ENCODE data around the gene GRIP1.
A peak's percentile ranks its signal among the peaks of the same experiment; 100 is the strongest.

GRIP1 gene

GRCh38 chr12:66482351-66483203, 196.3 kb downstream of the GRIP1 start:
- DNase-seq (ENCODE audit: low read depth) = no peak
- H3K4me3 ChIP-seq (ENCODE audit: low read depth, low read length) = no peak overlapping the region
- no peak for TF ChIP-seq CTCF (conservative IDR thresholded peaks at IDR 0.05; ENCODE audit: low read depth, low read length)

- DNase-seq (ENCODE audit: low read depth) = peak; percentile 12
- TF ChIP-seq CTCF (conservative IDR thresholded peaks at IDR 0.05; ENCODE audit: low read depth, low read length) = no peak
- no peak overlapping the region for H3K4me3 ChIP-seq (ENCODE audit: low read depth, low read length)
These were observed 210.9 kb downstream of the GRIP1 start for GRCh38 chr12:66467932-66468331.

- DNase-seq (ENCODE audit: low read depth) = no peak
- TF ChIP-seq CTCF (conservative IDR thresholded peaks at IDR 0.05; ENCODE audit: low read depth, low read length) = no peak
- H3K4me3 ChIP-seq (ENCODE audit: low read depth, low read length) = no peak overlapping the region
These were observed 217.5 kb downstream of the GRIP1 start for GRCh38 chr12:66461331-66461730.

- DNase-seq (ENCODE audit: low read depth) = no peak
- H3K4me3 ChIP-seq (ENCODE audit: low read depth, low read length) = no peak overlapping the region
- no peak for TF ChIP-seq CTCF (conservative IDR thresholded peaks at IDR 0.05; ENCODE audit: low read depth, low read length)
These were observed 218.9 kb downstream of the GRIP1 start for GRCh38 chr12:66459944-66460482.

- DNase-seq (ENCODE audit: low read depth) = no peak
- TF ChIP-seq CTCF (conservative IDR thresholded peaks at IDR 0.05; ENCODE audit: low read depth, low read length) = no peak
- no peak overlapping the region for H3K4me3 ChIP-seq (ENCODE audit: low read depth, low read length)
These were observed 222.3 kb downstream of the GRIP1 start for GRCh38 chr12:66456612-66457011.

GRCh38 chr12:66453844-66454243, 225.0 kb downstream of the GRIP1 start:
- no peak for TF ChIP-seq CTCF (conservative IDR thresholded peaks at IDR 0.05; ENCODE audit: low read depth, low read length)
- no peak overlapping the region for H3K4me3 ChIP-seq (ENCODE audit: low read depth, low read length)
- peak; percentile 54 for DNase-seq (ENCODE audit: low read depth)

- H3K4me3 ChIP-seq (ENCODE audit: low read depth, low read length) = no peak overlapping the region
- no peak for DNase-seq (ENCODE audit: low read depth)
- TF ChIP-seq CTCF (conservative IDR thresholded peaks at IDR 0.05; ENCODE audit: low read depth, low read length) = no peak
These were observed 225.8 kb downstream of the GRIP1 start for GRCh38 chr12:66453120-66453519.
